NCI-H526 (cell line): Measurements from ENCODE around the gene LCMT2.

Experiments
- DNase-seq, 2 experiments: peaks; one replicate each; lab custom pipeline; 2025; lab: John Stamatoyannopoulos, UW

Gene LCMT2

DNA sequence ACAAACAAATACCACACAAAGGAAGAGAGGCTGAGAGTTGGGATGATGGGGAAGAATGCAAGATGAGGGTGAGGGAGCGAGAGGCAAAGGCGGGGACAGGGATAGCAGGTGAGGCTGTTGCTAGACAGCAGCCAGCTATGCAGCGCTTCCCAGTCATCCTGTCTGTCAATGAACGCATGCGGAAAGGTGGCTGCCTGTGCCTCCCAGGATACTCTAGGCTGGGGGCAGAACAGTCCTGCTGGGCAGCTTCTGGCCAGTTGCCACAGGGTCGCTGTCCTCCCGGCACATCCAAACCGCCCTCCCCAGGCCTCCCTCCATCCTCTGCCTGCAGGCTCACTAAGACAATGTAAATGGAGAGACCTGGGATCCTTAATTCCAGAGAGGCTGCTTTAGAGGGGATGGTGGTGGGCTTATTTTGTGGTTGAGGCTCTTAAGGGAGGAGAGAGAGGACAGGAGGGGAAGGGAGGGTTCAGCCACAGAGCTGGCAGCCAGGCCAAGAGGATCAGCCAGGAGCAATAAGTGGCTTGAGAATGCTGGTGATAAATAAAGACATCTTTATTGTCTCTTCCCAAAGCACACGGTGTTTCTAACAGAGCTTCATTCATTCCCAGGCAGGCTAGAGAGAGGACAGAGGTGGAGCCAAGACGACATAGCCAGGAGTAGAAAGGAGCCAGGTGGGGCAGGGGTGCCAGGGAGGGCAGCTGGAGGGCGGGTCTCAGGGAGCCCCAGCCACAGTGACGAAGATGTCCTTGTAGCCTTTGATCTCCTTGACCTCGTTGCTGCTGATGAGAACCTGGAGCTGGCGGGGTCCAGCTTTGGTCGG lies 54.4 kb downstream of the LCMT2 start:
- DNase-seq = no peak

- no peak for DNase-seq
These were observed 56.2 kb downstream of the LCMT2 start for GRCh38 chr15:43274136-43274535.
